DOHH2 (cell line): ENCODE data around the gene FKBP1B.
A peak's percentile ranks its signal among the peaks of the same experiment; 100 is the strongest.

ENCODE experiments used
- H3F3A ChIP-seq: fragments of 200-600 bp; sonication (generic), shearing (Covaris generic); 2 replicates; pipeline ENCODE4 v1.6.0; 2016; ENCODE audit warnings: antibody characterized with exemption, mild to moderate bottlenecking; ENCODE audit not compliant: control insufficient read depth, insufficient read depth
- H3K27ac ChIP-seq: fragments of 200-600 bp; sonication (generic); 2 replicates; pipeline ENCODE4 v1.5.1; 2014; ENCODE audit warnings: low read depth, mild to moderate bottlenecking, low read length, moderate library complexity
- H3K27me3 ChIP-seq: fragments of 200-600 bp; sonication (generic); 2 replicates; pipeline ENCODE4 v1.6.1; 2014; ENCODE audit warnings: mild to moderate bottlenecking, low read length, mixed read lengths; ENCODE audit not compliant: control insufficient read depth
- H3K36me3 ChIP-seq: fragments of 200-600 bp; sonication (generic); 2 replicates; pipeline ENCODE4 v1.6.1; 2014; ENCODE audit warnings: mild to moderate bottlenecking, low read length, moderate library complexity, mixed read lengths; ENCODE audit not compliant: control insufficient read depth
- H3K4me1 ChIP-seq: fragments of 200-600 bp; sonication (generic); 2 replicates; pipeline ENCODE4 v1.6.1; 2014; ENCODE audit warnings: mild to moderate bottlenecking, low read length, mixed read lengths; ENCODE audit not compliant: control insufficient read depth
- H3K4me2 ChIP-seq: fragments of 200-600 bp; sonication (generic); 2 replicates; pipeline ENCODE4 v1.6.0; 2014; ENCODE audit warnings: mild to moderate bottlenecking, low read length, moderate library complexity
- H3K4me3 ChIP-seq: fragments of 200-600 bp; sonication (generic); 2 replicates; pipeline ENCODE4 v1.5.1; 2014; ENCODE audit warnings: mild to moderate bottlenecking, low read length, mixed read lengths
- H3K79me2 ChIP-seq: fragments of 200-600 bp; sonication (generic); 2 replicates; pipeline ENCODE4 v1.6.1; 2014; ENCODE audit warnings: mild to moderate bottlenecking, low read length, mixed read lengths; ENCODE audit not compliant: control insufficient read depth
- H3K9me2 ChIP-seq: fragments of 200-600 bp; sonication (generic); replicated peaks from 2 replicates; pipeline ENCODE4 v1.6.1; 2014; ENCODE audit warnings: mild to moderate bottlenecking, low read length, mixed read lengths; ENCODE audit not compliant: control insufficient read depth
- H3K9me3 ChIP-seq: fragments of 200-600 bp; sonication (generic); 2 replicates; pipeline ENCODE4 v1.6.1; 2014; ENCODE audit warnings: antibody characterized with exemption, low read length, mixed read lengths; ENCODE audit not compliant: control insufficient read depth, insufficient read depth
- H4K20me1 ChIP-seq: fragments of 200-600 bp; sonication (generic); 2 replicates; pipeline ENCODE4 v1.6.0; 2014; ENCODE audit warnings: low read depth, mild to moderate bottlenecking, antibody characterized with exemption, low read length, moderate library complexity; ENCODE audit not compliant: control insufficient read depth, insufficient read depth
- CTCF ChIP-seq: fragments of 200-600 bp; sonication (generic); IDR thresholded peaks from one replicate; pipeline ENCODE4 v1.5.1; 2014; ENCODE audit warnings: antibody characterized with exemption, mild to moderate bottlenecking, low read depth, low read length; ENCODE audit not compliant: poor library complexity, severe bottlenecking
- EZH2phosphoT487 ChIP-seq: fragments of 200-600 bp; sonication (generic); IDR thresholded peaks from 2 replicates; pipeline ENCODE4 v1.6.1; 2017; ENCODE audit warnings: borderline replicate concordance, mild to moderate bottlenecking, antibody characterized with exemption, low read length, moderate library complexity, mixed read lengths

Gene FKBP1B

GRCh38 chr2:24048769-24049484, 614 bp upstream of the FKBP1B start:
- Histone ChIP-seq H3K4me3 (peak overlapping the region; percentile 80), H3K9me2 (no peaks in the 10 kb centered on the region), H3K27ac (no peak overlapping the region), H3K36me3 (no peaks in the 10 kb centered on the region; the same call in 1 of the 2 replicates), H4K20me1 (no peaks in the 10 kb centered on the region), H3K79me2 (peaks cover 29% of the 10 kb centered on the region), H3K4me1 (peaks cover 36% of the 10 kb centered on the region), H3K4me2 (peak overlapping the region; percentile 98), H3K9me3 (no peaks in the 10 kb centered on the region), H3K27me3 (peaks cover 24% of the 10 kb centered on the region), H3F3A (peaks cover 15% of the 10 kb centered on the region)
- no peak for TF ChIP-seq EZH2phosphoT487
- TF ChIP-seq CTCF, result no peak

- no peak overlapping the region for H3K27ac ChIP-seq
- no peaks in the 10 kb centered on the region; the same call in 1 of the 2 replicates for H3K36me3 ChIP-seq
These were observed 769 bp downstream of the FKBP1B start for GRCh38 chr2:24050041-24050979.

GRCh38 chr2:24051833-24052232, 2.3 kb downstream of the FKBP1B start:
- Histone ChIP-seq H3K27me3 (peaks cover 24% of the 10 kb centered on the region), H3K4me2 (no peak overlapping the region), H3K27ac (no peak overlapping the region), H3K4me3 (no peak overlapping the region), H3F3A (peaks cover 15% of the 10 kb centered on the region), H3K9me2 (no peaks in the 10 kb centered on the region), H3K4me1 (peaks cover 23% of the 10 kb centered on the region), H4K20me1 (no peaks in the 10 kb centered on the region), H3K36me3 (no peaks in the 10 kb centered on the region; the same call in 1 of the 2 replicates), H3K9me3 (no peaks in the 10 kb centered on the region), H3K79me2 (peaks cover 3% of the 10 kb centered on the region)
- TF ChIP-seq EZH2phosphoT487 (no peak), CTCF (no peak)

More at GRCh38 chr2:24050041-24050979, 769 bp downstream of the FKBP1B start:
- Histone ChIP-seq H3K27me3 (peaks cover 24% of the 10 kb centered on the region), H3K9me3 (no peaks in the 10 kb centered on the region), H3K4me2 (peak overlapping the region; percentile 98), H3K79me2 (peaks cover 17% of the 10 kb centered on the region), H3K4me3 (peak overlapping the region; percentile 80), H3K4me1 (peaks cover 33% of the 10 kb centered on the region), H3F3A (peaks cover 15% of the 10 kb centered on the region), H3K9me2 (no peaks in the 10 kb centered on the region), H4K20me1 (no peaks in the 10 kb centered on the region)
- TF ChIP-seq CTCF (no peak), EZH2phosphoT487 (no peak)
